ENCODE data around the gene KIFBP. TPM values are rescaled to one million over a fixed set of nuclear protein-coding genes. Genes with fewer than 3 reads are reported as not detected.

KIFBP gene
- total and polyA plus RNA-seq, 7 donors = 12.2 to 34.6 (median 21.0) TPM

- intact Hi-C loops (cut with DNase I) = no loop called here
- WGBS, 2 donors = 79 to 83% methylated on average over 14 of the region's 14 CpGs
- H3K27me3 ChIP-seq = no peaks in the 10 kb centered on the region
Observed at GRCh38 chr10:69056536-69057260, 68.1 kb downstream of the KIFBP start.

GRCh38 chr10:69057261-69057950 is 68.8 kb downstream of the KIFBP start:
- DNase-seq = no peak
- intact Hi-C loops (cut with DNase I) = no loop called here
- H3K27ac ChIP-seq = peak overlapping the region; percentile 17 to 60 (median 54)
- H3K9me3 ChIP-seq = no peaks in the 10 kb centered on the region
- peaks cover 0 to 7% (median 4%) of the 10 kb centered on the region in 4 donors for H3K4me1 ChIP-seq
- TF ChIP-seq POLR2AphosphoS5 (IDR thresholded peaks at IDR 0.05) = peak in 2 of 4 donors; percentile 37 to 55
- TF ChIP-seq CTCF (IDR thresholded peaks at IDR 0.05) = no peak
- H3K36me3 ChIP-seq = no peaks in the 10 kb centered on the region
- WGBS, 2 donors = 44 to 78% methylated on average over 14 of the region's 14 CpGs
- H3K27me3 ChIP-seq = no peaks in the 10 kb centered on the region
- H3K4me3 ChIP-seq = no peak overlapping the region

More at GRCh38 chr10:69056536-69057260, 68.1 kb downstream of the KIFBP start:
- Histone ChIP-seq H3K36me3 (no peaks in the 10 kb centered on the region), H3K4me1 (peaks cover 0 to 1% (median under 1%) of the 10 kb centered on the region in 4 donors), H3K4me3 (no peak overlapping the region), H3K27ac (peak overlapping the region in 3 of 4 donors; percentile 17 to 60 (median 60)), H3K9me3 (no peaks in the 10 kb centered on the region)
- no peak for DNase-seq
- TF ChIP-seq POLR2A (IDR thresholded peaks at IDR 0.05) = no peak
- no peak for TF ChIP-seq CTCF (IDR thresholded peaks at IDR 0.05)

- Histone ChIP-seq H3K27me3 (no peaks in the 10 kb centered on the region), H3K9me3 (no peaks in the 10 kb centered on the region)
- TF ChIP-seq CTCF (IDR thresholded peaks at IDR 0.05) (no peak), POLR2AphosphoS5 (IDR thresholded peaks at IDR 0.05) (no peak), EP300 (IDR thresholded peaks at IDR 0.05) (no peak), POLR2A (IDR thresholded peaks at IDR 0.05) (no peak)
Observed at GRCh38 chr10:69057951-69058297, 69.3 kb downstream of the KIFBP start.

GRCh38 chr10:69060127-69060798 is 71.7 kb downstream of the KIFBP start:
- no peak for DNase-seq
- H3K27ac ChIP-seq = peak overlapping the region in 3 of 4 donors; percentile 79 to 80 (median 80)

More at GRCh38 chr10:69057951-69058297, 69.3 kb downstream of the KIFBP start:
- intact Hi-C loops (cut with DNase I) = no loop called here
- DNase-seq = no peak
- Histone ChIP-seq H3K4me3 (no peak overlapping the region), H3K27ac (peak overlapping the region; percentile 17 to 60 (median 54)), H3K36me3 (no peaks in the 10 kb centered on the region), H3K4me1 (peaks cover 0 to 8% (median 4%) of the 10 kb centered on the region in 4 donors)
- WGBS, 2 donors = 0% methylated on average over 1 of the region's 1 CpG

More at GRCh38 chr10:69060127-69060798, 71.7 kb downstream of the KIFBP start:
- intact Hi-C loops (cut with DNase I) = no loop called here
- 96% methylated on average over 8 of the region's 8 CpGs for WGBS, 2 donors
- H3K9me3 ChIP-seq = no peaks in the 10 kb centered on the region
- no peak for TF ChIP-seq EP300 (IDR thresholded peaks at IDR 0.05)
- no peak for TF ChIP-seq CTCF (IDR thresholded peaks at IDR 0.05)
- no peak for TF ChIP-seq POLR2AphosphoS5 (IDR thresholded peaks at IDR 0.05)
- no peak for TF ChIP-seq POLR2A (IDR thresholded peaks at IDR 0.05)
- H3K4me3 ChIP-seq = no peak overlapping the region
- peaks cover 0 to 10% (median 5%) of the 10 kb centered on the region in 4 donors for H3K4me1 ChIP-seq
- no peaks in the 10 kb centered on the region for H3K27me3 ChIP-seq
- no peaks in the 10 kb centered on the region for H3K36me3 ChIP-seq

Measured in sigmoid colon (tissue), 7 donors.